GM12892 (cell line): ENCODE data around the gene WDR27.

Experiments
- POLR2A ChIP-seq: IDR thresholded peaks from 2 replicates; pipeline ENCODE4 v1.6.1; 2011; ENCODE audit warnings: low read depth, low read length, control low read depth
- POLR2AphosphoS5 ChIP-seq: IDR thresholded peaks from 2 replicates; pipeline ENCODE4 v1.6.1; 2011; ENCODE audit warnings: low read depth, low read length, control low read depth

DNA sequence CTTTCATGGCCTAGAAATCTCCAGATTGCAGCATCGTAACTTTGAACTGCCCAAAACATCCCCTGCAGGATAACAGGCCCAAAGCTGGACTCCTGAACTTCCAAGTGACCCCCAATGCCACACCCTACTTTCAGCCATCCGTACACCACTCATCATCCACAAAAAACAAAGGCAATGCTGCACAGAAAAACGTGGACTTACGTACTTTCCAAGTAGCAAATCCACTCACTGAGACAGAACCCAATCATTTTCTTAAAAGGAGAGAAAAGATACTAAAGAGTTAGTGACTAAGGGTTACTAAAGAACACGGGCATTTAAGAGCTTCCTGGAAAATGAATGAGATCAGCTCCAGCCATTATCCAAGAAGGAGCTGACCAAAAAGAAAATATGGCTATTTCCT, 211.0 kb downstream of the WDR27 start:
- TF ChIP-seq POLR2A (no peak), POLR2AphosphoS5 (no peak)
